ENCODE data around the gene ADAMTS12.

The ADAMTS12 gene, protein sequence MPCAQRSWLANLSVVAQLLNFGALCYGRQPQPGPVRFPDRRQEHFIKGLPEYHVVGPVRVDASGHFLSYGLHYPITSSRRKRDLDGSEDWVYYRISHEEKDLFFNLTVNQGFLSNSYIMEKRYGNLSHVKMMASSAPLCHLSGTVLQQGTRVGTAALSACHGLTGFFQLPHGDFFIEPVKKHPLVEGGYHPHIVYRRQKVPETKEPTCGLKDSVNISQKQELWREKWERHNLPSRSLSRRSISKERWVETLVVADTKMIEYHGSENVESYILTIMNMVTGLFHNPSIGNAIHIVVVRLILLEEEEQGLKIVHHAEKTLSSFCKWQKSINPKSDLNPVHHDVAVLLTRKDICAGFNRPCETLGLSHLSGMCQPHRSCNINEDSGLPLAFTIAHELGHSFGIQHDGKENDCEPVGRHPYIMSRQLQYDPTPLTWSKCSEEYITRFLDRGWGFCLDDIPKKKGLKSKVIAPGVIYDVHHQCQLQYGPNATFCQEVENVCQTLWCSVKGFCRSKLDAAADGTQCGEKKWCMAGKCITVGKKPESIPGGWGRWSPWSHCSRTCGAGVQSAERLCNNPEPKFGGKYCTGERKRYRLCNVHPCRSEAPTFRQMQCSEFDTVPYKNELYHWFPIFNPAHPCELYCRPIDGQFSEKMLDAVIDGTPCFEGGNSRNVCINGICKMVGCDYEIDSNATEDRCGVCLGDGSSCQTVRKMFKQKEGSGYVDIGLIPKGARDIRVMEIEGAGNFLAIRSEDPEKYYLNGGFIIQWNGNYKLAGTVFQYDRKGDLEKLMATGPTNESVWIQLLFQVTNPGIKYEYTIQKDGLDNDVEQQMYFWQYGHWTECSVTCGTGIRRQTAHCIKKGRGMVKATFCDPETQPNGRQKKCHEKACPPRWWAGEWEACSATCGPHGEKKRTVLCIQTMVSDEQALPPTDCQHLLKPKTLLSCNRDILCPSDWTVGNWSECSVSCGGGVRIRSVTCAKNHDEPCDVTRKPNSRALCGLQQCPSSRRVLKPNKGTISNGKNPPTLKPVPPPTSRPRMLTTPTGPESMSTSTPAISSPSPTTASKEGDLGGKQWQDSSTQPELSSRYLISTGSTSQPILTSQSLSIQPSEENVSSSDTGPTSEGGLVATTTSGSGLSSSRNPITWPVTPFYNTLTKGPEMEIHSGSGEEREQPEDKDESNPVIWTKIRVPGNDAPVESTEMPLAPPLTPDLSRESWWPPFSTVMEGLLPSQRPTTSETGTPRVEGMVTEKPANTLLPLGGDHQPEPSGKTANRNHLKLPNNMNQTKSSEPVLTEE (N-terminal part only)

DNA sequence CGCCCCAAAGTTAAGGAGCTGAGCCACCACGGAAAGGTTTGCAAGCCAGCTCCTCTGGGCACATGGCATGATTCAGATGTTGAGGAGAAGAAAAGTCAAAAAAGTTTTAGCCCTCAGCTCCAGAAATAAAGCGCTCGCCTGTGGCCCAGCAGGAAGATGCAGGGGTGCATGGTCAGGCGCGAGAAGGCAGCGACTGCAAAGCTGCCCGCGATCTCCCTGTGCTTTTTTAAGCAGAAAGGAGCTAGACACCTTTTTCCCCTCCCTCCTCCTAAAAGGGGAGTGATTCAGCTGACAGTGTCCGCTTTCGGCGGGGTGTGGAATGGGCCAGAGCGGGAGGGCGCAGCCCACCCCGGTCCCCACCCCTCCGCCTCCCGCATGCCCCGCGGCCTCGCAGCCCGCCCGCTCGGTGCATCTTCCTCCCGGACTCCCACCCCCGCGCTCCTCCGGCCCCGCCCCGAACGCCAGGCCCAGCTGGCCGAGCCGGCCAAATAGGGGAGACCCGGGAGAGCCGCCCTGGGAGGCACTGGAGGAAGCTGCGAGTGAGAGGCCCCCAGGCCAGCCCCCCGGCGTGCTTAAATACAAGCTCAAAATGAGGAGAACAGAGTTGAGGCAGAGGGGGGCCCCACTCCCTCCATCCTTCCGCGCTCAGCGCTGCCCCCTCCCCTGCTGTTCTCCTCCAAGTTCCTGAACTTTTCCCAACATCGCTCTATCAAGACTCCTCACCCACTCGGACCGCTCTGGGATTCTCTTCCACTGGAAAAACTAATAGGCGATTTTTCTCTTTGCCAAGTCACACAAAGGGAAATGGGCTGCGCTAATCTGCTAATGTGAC is at the start of gene ADAMTS12:
Gene ADAMTS12 (minus strand): TSS at position 203 of the 832 bp plus-strand sequence. CDS start 134 bp downstream, at position 69.
- peak in 2 of 58 donors; percentile 2 to 9 for DNase-seq

DNA sequence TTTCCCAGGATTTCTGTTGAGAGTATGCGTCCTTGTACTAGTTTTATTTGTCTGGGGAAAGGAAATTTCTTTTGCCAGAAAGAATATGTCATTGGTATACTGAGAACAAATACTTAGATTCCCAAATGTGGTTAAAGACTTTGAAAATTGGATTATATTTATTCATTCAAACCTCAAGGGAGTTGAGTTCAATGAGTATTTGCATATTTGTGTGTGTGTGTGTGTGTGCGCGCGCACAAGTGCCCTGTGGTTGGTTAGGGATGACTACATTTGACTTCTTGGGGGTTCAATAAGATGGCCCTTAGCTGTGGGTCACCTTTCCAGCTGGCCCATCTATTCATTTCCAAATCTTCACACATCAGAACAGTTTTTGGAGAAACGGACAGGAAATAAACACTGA is 49.3 kb upstream of the ADAMTS12 start:
- DNase-seq, result no peak

DNA sequence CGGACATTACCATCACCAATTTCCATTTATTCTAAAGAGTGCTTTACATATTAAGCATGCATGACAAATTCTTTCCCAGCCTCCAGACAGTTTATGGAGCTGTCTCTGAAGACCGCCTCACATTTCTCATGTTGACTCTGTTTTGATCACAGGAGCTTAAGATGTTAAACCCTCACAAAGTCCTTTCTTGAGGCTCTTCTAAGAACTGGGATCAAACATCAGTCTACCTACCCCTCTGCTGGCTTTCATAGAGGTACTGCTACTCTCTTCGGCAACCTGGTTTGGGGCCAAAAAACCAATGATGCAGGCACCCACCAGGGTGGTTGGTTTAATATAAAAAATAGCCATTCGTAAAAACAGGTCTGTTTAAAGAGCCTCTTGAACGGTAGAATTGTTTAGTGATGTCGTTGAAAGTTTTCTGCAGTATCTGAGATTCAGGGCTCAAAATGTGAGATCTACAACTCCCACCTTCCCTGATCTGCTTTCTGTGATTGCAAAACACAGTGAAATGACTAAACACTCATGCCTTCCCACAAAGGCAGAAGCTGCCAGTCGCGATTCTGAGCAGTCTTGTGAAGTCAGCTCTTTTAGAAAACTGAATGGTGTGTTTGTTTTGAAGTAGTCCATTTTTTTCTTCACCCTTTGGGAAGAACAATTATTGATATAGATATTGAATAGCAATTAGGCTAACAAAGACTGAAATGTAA is 47.9 kb upstream of the ADAMTS12 start:
- DNase-seq, result peak in 1 of 58 donors; percentile 0

DNA sequence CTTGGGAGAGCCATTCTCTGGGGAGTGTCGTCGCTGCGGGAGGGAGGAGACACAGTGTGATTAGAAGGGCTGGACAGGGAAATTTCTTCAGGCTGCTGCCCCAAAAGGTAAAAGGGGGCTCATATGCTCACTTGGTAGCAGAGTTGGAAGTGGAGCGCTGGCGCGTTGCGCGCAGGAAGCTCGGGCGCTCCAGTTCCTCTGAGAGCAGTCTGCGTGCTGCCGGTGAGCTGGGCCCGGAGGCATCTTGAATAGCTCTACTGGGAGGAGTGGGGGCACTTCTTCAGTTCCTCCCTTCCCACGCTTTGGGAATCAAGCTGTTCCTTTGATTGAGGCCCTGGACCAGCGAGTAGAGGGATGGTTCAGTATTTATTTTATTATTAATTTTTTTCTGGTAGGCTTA is 47.1 kb upstream of the ADAMTS12 start:
- no peak for DNase-seq

DNA sequence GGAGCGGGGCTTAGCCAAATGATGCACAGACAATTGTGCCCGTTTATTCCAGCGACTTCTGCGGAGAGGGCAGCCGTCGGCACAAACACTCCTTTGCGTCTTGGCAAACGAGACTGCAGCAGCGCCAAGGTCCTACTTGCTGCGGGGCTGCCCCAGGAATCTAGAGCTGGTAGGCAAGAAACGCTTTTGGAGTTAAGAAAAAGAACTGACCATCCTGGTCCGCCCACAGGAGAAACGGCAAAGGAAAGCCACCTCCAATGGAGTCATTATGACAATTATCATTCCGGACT is 46.7 kb upstream of the ADAMTS12 start:
- no peak for DNase-seq

DNA sequence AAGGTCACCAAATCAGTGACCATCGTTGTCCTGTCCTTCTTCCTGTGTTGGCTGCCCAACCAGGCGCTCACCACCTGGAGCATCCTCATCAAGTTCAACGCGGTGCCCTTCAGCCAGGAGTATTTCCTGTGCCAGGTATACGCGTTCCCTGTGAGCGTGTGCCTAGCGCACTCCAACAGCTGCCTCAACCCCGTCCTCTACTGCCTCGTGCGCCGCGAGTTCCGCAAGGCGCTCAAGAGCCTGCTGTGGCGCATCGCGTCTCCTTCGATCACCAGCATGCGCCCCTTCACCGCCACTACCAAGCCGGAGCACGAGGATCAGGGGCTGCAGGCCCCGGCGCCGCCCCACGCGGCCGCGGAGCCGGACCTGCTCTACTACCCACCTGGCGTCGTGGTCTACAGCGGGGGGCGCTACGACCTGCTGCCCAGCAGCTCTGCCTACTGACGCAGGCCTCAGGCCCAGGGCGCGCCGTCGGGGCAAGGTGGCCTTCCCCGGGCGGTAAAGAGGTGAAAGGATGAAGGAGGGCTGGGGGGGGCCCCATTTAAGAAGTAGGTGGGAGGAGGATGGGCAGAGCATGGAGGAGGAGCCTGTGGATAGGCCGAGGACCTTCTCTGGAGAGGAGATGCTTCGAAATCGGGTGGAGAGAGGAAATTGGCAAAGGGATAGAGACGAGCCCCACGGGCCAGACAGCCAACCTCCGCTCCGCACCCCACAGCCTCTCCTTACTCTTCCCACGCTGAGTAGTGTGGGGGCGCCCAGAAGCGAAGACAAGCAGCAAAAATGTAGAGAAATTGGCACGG is 46.1 kb upstream of the ADAMTS12 start:
- no peak for DNase-seq

DNA sequence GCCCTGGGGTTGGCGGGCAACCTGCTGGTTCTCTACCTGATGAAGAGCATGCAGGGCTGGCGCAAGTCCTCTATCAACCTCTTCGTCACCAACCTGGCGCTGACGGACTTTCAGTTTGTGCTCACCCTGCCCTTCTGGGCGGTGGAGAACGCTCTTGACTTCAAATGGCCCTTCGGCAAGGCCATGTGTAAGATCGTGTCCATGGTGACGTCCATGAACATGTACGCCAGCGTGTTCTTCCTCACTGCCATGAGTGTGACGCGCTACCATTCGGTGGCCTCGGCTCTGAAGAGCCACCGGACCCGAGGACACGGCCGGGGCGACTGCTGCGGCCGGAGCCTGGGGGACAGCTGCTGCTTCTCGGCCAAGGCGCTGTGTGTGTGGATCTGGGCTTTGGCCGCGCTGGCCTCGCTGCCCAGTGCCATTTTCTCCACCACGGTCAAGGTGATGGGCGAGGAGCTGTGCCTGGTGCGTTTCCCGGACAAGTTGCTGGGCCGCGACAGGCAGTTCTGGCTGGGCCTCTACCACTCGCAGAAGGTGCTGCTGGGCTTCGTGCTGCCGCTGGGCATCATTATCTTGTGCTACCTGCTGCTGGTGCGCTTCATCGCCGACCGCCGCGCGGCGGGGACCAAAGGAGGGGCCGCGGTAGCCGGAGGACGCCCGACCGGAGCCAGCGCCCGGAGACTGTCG is 45.4 kb upstream of the ADAMTS12 start:
- no peak for DNase-seq

DNA sequence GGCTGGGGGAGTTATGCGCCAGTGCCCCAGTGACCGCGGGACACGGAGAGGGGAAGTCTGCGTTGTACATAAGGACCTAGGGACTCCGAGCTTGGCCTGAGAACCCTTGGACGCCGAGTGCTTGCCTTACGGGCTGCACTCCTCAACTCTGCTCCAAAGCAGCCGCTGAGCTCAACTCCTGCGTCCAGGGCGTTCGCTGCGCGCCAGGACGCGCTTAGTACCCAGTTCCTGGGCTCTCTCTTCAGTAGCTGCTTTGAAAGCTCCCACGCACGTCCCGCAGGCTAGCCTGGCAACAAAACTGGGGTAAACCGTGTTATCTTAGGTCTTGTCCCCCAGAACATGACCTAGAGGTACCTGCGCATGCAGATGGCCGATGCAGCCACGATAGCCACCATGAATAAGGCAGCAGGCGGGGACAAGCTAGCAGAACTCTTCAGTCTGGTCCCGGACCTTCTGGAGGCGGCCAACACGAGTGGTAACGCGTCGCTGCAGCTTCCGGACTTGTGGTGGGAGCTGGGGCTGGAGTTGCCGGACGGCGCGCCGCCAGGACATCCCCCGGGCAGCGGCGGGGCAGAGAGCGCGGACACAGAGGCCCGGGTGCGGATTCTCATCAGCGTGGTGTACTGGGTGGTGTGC is 44.7 kb upstream of the ADAMTS12 start, which contains the start of gene RXFP3:
Gene RXFP3 (plus strand): TSS at position 6 of the 636 bp plus-strand sequence. CDS start 355 bp downstream, at position 361.
- DNase-seq, result no peak

DNA sequence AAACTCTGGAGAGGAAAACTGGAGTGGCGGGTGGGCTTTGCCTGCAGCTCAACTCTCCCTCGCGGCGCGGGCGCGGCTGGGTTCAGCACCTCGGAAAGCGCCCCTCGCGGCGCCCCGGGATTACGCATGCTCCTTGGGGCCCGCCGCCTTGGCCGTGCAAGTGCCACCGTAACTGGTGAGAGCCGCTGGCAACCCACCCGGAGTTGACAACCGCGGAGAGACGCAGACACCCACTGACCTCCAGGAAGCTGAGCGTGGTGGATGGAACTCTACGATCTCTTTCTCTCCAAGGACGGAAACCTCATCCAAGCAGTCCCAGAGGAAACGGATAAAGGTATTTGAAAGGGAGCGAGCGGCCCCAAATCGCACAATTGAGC is 44.2 kb upstream of the ADAMTS12 start:
- peak in 31 of 58 donors; percentile 3 to 51 (median 12) for DNase-seq

DNA sequence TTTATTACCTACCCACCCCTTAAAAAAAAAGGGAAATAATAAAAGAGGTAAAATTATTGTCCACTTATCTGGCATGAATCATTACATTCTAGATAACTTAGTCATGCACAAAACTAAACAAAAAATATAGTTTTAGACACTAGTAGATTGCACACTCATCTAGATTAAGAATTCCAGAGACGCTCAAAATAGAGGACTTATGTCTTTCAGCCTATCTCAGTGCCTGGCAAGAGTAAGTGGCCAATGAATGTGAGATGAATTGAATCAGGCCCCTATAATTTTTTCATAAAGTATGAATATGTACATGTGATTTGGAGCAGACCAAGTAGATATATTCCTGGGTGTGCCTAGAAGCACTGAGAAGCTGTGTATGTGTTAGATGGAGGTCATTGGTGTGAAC is 42.4 kb upstream of the ADAMTS12 start:
- no peak for DNase-seq

DNA sequence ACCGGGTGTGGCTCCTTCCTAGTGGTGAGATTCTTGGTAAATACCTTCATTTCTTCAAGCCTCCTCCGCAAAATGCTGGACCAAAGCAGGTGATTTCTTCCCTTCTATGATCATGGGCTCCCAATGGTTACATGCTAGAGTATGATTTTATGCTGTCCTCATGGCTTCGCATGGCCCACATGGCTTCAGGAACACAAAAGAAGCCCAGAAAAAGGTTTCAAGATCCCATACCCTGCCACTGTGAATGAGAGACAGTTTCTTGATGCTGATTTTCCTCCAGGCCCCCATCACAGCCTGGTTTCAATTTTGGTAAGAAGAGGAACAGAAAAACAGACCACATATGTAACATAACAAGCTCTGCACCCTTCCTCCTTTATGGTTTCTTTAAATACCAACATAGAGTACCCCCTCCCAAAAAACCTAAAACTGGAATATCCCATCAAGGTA is 42.0 kb upstream of the ADAMTS12 start:
- DNase-seq, result no peak

DNA sequence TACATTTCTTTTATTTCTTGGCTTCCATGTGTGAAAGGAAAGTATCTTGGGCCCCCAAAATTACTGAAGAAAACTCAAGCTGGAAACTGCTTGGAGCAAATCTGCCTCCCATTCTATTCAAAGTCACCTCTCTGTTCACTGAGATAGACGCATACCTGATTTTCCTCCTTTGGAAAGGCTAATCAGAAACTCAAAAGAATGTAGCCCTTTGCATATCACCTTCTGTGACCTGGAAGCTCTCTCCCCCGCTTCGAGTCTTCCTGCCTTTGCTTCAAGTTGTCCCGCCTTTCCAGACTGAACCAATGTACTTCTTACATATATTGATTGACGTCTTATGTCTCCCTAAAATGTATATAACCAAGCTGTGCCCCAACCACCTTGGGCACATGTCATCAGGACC is 39.3 kb upstream of the ADAMTS12 start:
- DNase-seq, result no peak

DNA sequence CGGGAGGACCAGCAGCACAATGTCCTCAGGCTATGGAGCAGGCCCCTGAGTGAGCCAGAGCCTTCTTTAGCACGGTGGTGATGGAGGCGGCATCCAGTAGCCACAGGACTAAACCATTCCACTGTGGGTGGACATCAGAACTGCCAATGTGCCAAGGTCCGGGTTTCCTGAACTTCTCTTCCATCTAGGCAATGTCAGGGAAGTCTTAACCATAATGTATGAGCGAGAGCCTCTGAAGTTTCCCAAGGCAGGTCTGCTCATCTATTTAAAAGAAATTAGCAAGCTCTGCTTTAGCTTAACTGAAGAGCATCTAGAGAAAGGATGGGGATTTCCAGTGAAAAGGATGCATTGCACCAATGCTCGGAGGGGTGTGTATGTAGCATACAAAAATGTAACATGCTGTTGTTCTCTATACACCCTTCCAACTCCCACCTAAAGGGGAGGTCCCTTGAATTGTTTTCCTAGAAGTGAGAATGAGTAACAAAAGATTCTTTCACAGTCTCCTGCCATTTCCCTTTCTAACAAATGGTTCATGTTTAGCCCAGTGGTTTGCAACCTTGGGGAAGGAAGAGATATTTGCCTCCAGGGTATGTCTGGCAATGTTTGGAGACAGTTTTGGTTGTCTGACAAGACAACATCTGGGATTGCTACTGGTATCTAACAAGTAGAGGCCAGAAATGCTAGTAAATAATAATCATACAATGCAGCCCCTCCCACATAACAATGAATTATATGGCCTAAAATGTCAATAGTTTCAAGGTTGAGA is 38.3 kb upstream of the ADAMTS12 start:
- DNase-seq, result no peak

DNA sequence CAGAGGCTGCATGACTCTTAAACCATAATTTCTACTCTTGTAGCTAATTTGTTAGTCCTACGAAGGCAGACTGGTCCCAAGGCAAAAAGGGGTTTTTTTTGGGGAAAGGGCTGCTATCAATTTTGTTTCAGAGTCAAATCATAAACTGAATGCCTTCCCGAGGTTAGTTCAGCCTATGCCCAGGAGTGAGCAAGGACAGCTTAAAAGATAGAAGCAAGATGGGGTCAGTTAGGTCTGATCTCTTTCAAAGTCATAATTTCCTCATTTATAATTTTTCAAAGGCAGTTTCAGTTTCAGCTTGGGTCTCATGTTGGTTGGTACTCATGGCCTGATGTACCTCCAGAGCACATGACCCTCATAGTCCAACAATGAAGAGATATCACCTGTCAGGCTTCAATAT is 36.5 kb upstream of the ADAMTS12 start:
- DNase-seq, result no peak

DNA sequence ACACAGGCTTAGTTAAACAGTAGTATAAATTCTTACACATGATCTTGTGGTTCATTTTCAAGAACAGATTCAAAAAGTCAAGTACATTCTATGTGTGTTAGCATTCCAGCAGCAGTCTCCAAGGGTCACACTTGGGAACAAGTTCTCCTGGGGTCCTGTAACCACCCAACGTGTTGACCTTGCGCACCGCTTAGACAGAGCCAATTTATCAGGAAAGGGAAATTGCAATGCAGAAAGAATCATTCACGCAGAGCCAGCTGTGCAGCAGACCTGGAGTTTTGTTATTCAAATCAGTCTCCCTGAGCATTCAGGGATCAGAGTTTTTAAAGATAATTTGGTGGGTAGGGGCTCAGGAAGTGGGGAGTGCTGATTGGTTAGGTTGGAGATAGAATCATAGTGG is 35.9 kb upstream of the ADAMTS12 start:
- no peak for DNase-seq

DNA sequence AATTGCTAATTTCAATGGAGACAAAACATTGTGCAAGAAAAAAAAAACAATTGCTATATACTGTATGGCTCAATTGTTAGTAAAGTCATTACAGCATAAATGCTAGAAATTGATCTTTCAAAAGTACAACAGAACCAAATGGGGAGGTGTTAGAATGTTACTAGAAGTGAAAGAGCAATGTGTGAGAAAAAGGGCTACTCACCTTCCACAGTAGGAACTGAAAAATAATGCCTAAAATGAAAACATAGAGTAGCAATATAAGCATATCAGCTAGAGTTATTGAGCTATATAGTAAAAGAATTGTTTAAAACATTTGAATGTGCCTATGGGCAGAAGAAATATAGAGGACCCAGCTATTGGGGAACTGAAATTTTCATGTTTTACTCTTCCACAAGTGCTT is 33.5 kb upstream of the ADAMTS12 start:
- DNase-seq, result no peak

DNA sequence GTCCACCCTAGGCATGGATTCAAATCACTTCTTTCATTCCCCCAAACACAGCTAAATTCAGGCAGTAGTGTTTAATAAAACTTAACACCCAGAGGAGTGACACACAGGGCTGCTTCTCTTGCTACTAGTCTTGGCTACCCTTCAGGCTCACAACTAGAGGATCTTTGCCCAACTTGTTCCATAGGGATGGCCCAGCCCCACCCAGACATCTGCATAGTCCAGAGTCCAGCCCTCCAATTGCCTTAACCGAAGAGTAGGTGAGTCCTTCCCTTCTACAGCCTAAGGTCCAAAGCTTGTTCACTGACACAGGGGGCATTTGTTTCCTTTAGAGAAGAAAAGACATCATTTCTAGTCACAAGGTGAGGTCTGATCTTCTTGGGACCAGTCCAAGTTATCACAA is 29.2 kb upstream of the ADAMTS12 start:
- DNase-seq, result no peak

All from anterior cingulate cortex (tissue), 58 donors.